ENCODE measurements around the gene STIMATE. TPM values are rescaled to one million over a fixed set of nuclear protein-coding genes. Genes with fewer than 3 reads are reported as not detected.

STIMATE gene
- total and polyA plus RNA-seq, 9 of the 15 experiments (the other 6 are each of a cell fraction or from before 2014, with no cell fraction given): 0.14 to 7.7 (median 4.9) TPM

- TF ChIP-seq NKRF (IDR thresholded peaks at IDR 0.05; ENCODE audit: borderline replicate concordance): no peak
- no peak for TF ChIP-seq NCOR1 (IDR thresholded peaks at IDR 0.05)
- TF ChIP-seq ETS2 (tag; IDR thresholded peaks at IDR 0.05; ENCODE audit: borderline replicate concordance, poor library complexity, severe bottlenecking): no peak
- TF ChIP-seq RNF219 (CRISPR knock-in tag; IDR thresholded peaks at IDR 0.05): no peak
- no peak for TF ChIP-seq NCOA2 (IDR thresholded peaks at IDR 0.05; ENCODE audit: partially characterized antibody in 2 of 2)
Observed at GRCh38 chr3:52836986-52837385, 60.4 kb downstream of the STIMATE start (continued).

- DNase-seq (ENCODE audit: extremely low read depth in 1 of 4, low spot score in 3 of 4): no peak
- H3K36me3 ChIP-seq (ENCODE audit: control insufficient read depth, insufficient read depth, low read length): no peaks in the 10 kb centered on the region
- no peak for ATAC-seq
- no TSS peak for BruUV-seq (replicated peaks)
- no peak overlapping the region for H3K4me3 ChIP-seq
- no peak for TF ChIP-seq EGR1 (conservative IDR thresholded peaks at IDR 0.05)
- no peak for TF ChIP-seq RBFOX2 (IDR thresholded peaks at IDR 0.05; ENCODE audit: low read depth, low read length)
- TF ChIP-seq POU5F1 (IDR thresholded peaks at IDR 0.05; ENCODE audit: borderline replicate concordance, low read depth, low read length, partially characterized antibody): no peak
- TF ChIP-seq CREB5 (CRISPR knock-in tag; IDR thresholded peaks at IDR 0.05): no peak
- no peak for TF ChIP-seq PPARD (CRISPR knock-in tag; IDR thresholded peaks at IDR 0.05)
- no peak for TF ChIP-seq GTF2B (IDR thresholded peaks at IDR 0.05; ENCODE audit: extremely low read depth, insufficient read length)
- no peak for TF ChIP-seq E2F5 (CRISPR knock-in tag; IDR thresholded peaks at IDR 0.05)
- no peak for TF ChIP-seq BMI1 (IDR thresholded peaks at IDR 0.05; ENCODE audit: low read length)
- no peak for TF ChIP-seq CCNT2 (IDR thresholded peaks at IDR 0.05; ENCODE audit: borderline replicate concordance, extremely low read depth, insufficient read length, low read depth, low read length)
- CTCF ChIA-PET (ENCODE audit: low intra/inter-chr PET ratio): no interaction called here
- POLR2A ChIA-PET: no interaction called here
- no peaks in the 10 kb centered on the region for H4K20me1 ChIP-seq (replicated peaks; ENCODE audit: control insufficient read depth, insufficient read depth, low read length)
- intact Hi-C loops (cut with micrococcal nuclease) (no loop called here), in situ Hi-C loops (cut with MboI) (no loop called here)
- FAIRE-seq: no peak
- no peaks in the 10 kb centered on the region for H3K9me1 ChIP-seq (ENCODE audit: control insufficient read depth, insufficient read depth, low read length)
- H2AFZ ChIP-seq (ENCODE audit: low read depth, low read length): no peak overlapping the region
- H3K27me3 ChIP-seq (ENCODE audit: control insufficient read depth in 2 of 2, insufficient read depth in 2 of 2, low read length in 2 of 2): no peaks in the 10 kb centered on the region
- H3K9me3 ChIP-seq (replicated peaks; ENCODE audit: control insufficient read depth, insufficient read depth, low read depth, low read length): no peaks in the 10 kb centered on the region
- no peak overlapping the region for H3K4me2 ChIP-seq (ENCODE audit: insufficient read depth, low read length)
- no peaks in the 10 kb centered on the region for H3K79me2 ChIP-seq (ENCODE audit: control insufficient read depth, insufficient read depth, low read length)
- peaks cover 0 to 7% of the 10 kb centered on the region in 2 experiments; a peak in 3 of 5 replicates for H3K4me1 ChIP-seq (replicated peaks in 1 of 2; ENCODE audit: control insufficient read depth in 2 of 2, insufficient read depth in 2 of 2, low read length in 2 of 2)
- no peak overlapping the region for H3K9ac ChIP-seq (ENCODE audit: insufficient read depth in 1 of 2, low read depth in 2 of 2, low read length in 2 of 2)
- H3K27ac ChIP-seq (ENCODE audit: extremely low read depth, low read depth, low read length): no peak overlapping the region
- WGBS (ENCODE audit: insufficient coverage, low coverage, missing lambda C conversion rate): 56% methylated on average over 5 of the region's 5 CpGs
Observed at GRCh38 chr3:52836471-52836845, 60.9 kb downstream of the STIMATE start.

All from K562 (cell line).